ENCODE data around the gene TFG. TPM values are rescaled to one million over a fixed set of nuclear protein-coding genes. Genes with fewer than 3 reads are reported as not detected.

The TFG gene
- total and polyA plus RNA-seq, 10 of the 15 experiments (the other 5 are each of a cell fraction or from before 2014, with no cell fraction given) = 29.3 to 126 (median 57.6) TPM

DNA sequence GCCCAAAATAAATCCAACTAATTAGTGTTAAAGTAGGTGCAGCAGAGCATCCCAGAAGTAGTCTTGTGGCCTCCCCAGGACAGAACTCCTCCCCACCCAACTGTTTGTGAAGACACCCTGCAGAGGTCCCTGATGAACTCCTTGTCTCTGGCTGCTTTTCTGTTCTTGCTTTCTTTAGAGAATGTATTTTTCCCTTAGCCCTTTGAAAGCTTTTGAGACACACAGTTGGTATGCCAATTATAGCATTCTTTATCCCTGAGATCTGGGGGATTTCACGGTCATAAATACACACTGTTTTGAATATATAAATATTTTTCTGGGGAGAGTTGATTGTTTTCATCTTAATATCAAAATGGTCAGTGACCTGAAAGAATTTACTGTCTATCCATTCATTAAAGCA, 9.8 kb downstream of the TFG start:
- ATAC-seq = 0 out of 3 replicates have a peak, but pooled peaks have one; percentile 5
- POLR2A ChIA-PET = interaction anchor here (0.7 kb wide), 1 partner anchor 74 kb away, joined by 7 read pairs; no protein-coding TSS in a partner anchor
- FAIRE-seq = no peak
- WGBS (ENCODE audit: insufficient coverage, insufficient replicate concordance, low lambda C conversion rate, missing lambda C conversion rate) = 100% methylated on average over 1 of the region's 1 CpG
- in situ Hi-C loops (cut with MboI) = no loop called here
- TF ChIP-seq MEF2A (IDR thresholded peaks at IDR 0.05; ENCODE audit: insufficient read depth, low read depth, low read length) (no peak), MTA2 (IDR thresholded peaks at IDR 0.05; ENCODE audit: low read depth) (no peak), SMARCA5 (IDR thresholded peaks at IDR 0.05) (no peak), PAX8 (IDR thresholded peaks at IDR 0.05) (no peak), NFYA (IDR thresholded peaks at IDR 0.05; ENCODE audit: borderline replicate concordance, low read depth, low read length) (no peak), IKZF2 (IDR thresholded peaks at IDR 0.05) (no peak)
- TF ChIP-seq, protein P1, sequence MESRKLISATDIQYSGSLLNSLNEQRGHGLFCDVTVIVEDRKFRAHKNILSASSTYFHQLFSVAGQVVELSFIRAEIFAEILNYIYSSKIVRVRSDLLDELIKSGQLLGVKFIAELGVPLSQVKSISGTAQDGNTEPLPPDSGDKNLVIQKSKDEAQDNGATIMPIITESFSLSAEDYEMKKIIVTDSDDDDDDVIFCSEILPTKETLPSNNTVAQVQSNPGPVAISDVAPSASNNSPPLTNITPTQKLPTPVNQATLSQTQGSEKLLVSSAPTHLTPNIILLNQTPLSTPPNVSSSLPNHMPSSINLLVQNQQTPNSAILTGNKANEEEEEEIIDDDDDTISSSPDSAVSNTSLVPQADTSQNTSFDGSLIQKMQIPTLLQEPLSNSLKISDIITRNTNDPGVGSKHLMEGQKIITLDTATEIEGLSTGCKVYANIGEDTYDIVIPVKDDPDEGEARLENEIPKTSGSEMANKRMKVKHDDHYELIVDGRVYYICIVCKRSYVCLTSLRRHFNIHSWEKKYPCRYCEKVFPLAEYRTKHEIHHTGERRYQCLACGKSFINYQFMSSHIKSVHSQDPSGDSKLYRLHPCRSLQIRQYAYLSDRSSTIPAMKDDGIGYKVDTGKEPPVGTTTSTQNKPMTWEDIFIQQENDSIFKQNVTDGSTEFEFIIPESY (IDR thresholded peaks at IDR 0.05) = no peak
- TF ChIP-seq, protein P2, sequence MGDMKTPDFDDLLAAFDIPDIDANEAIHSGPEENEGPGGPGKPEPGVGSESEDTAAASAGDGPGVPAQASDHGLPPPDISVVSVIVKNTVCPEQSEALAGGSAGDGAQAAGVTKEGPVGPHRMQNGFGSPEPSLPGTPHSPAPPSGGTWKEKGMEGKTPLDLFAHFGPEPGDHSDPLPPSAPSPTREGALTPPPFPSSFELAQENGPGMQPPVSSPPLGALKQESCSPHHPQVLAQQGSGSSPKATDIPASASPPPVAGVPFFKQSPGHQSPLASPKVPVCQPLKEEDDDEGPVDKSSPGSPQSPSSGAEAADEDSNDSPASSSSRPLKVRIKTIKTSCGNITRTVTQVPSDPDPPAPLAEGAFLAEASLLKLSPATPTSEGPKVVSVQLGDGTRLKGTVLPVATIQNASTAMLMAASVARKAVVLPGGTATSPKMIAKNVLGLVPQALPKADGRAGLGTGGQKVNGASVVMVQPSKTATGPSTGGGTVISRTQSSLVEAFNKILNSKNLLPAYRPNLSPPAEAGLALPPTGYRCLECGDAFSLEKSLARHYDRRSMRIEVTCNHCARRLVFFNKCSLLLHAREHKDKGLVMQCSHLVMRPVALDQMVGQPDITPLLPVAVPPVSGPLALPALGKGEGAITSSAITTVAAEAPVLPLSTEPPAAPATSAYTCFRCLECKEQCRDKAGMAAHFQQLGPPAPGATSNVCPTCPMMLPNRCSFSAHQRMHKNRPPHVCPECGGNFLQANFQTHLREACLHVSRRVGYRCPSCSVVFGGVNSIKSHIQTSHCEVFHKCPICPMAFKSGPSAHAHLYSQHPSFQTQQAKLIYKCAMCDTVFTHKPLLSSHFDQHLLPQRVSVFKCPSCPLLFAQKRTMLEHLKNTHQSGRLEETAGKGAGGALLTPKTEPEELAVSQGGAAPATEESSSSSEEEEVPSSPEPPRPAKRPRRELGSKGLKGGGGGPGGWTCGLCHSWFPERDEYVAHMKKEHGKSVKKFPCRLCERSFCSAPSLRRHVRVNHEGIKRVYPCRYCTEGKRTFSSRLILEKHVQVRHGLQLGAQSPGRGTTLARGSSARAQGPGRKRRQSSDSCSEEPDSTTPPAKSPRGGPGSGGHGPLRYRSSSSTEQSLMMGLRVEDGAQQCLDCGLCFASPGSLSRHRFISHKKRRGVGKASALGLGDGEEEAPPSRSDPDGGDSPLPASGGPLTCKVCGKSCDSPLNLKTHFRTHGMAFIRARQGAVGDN (IDR thresholded peaks at IDR 0.05) = no peak
- Histone ChIP-seq H3K27me3 (replicated peaks in 1 of 2; ENCODE audit: control insufficient read depth in 2 of 2, insufficient read depth in 2 of 2, low read length in 1 of 2) (no peaks in the 10 kb centered on the region), H3K4me2 (ENCODE audit: control insufficient read depth, insufficient read depth) (0 out of 2 replicates have a peak overlapping the region, but pooled peaks have one; percentile 22), H3K27ac (ENCODE audit: control insufficient read depth, insufficient read depth) (no peak overlapping the region), H3K79me2 (ENCODE audit: control insufficient read depth, insufficient read depth, low read length) (peaks cover 58% of the 10 kb centered on the region), H4K20me1 (ENCODE audit: control insufficient read depth, insufficient read depth) (no peaks in the 10 kb centered on the region), H3K9ac (ENCODE audit: control insufficient read depth, insufficient read depth, low read length) (no peak overlapping the region), H3K36me3 (ENCODE audit: control insufficient read depth in 2 of 2, insufficient read depth in 2 of 2, low read length in 1 of 2) (peaks cover 5 to 24% of the 10 kb centered on the region in 2 experiments), H2AFZ (ENCODE audit: control insufficient read depth, low read depth, low read length) (no peak overlapping the region), H3K9me3 (replicated peaks; ENCODE audit: control insufficient read depth, insufficient read depth, low read length) (no peaks in the 10 kb centered on the region; the same call in 2 of the 3 replicates), H3K4me1 (ENCODE audit: control insufficient read depth, insufficient read depth, low read length) (no peaks in the 10 kb centered on the region), H3K4me3 (no peak overlapping the region)
- SMC1A ChIA-PET (ENCODE audit: uncharacterized antibody, unreplicated experiment) = interaction anchor here (0.6 to 4.5 kb wide), 5 partner anchors 8 to 41 kb away, joined by 3 to 18 read pairs (median 3); no protein-coding TSS in a partner anchor
- intact Hi-C loops (cut with micrococcal nuclease; ENCODE audit: unreplicated experiment) = loop anchor here (10.0 kb wide), 1 partner anchor 404 kb away; no protein-coding TSS in a partner anchor
- no TSS peak for BruUV-seq (replicated peaks)
- RAD21 ChIA-PET (ENCODE audit: unreplicated experiment) = no interaction called here
- no peak for DNase-seq (ENCODE audit: low read depth, low spot score)
- CTCF ChIA-PET = interaction anchor here (0.7 to 1.6 kb wide), 6 partner anchors 9 to 86 kb away, joined by 4 to 6 read pairs (median 4); no protein-coding TSS in a partner anchor
